Eye (tissue), 1 donor: Measurements from ENCODE around the gene CD247.

Experiments used
- DNase-seq: peaks from one replicate; pipeline ENCODE4 v3.0.0-alpha.2; 2015

Gene CD247

GRCh38 chr1:167511374-167511986 is 6.8 kb downstream of the CD247 start:
- no peak for DNase-seq

DNA sequence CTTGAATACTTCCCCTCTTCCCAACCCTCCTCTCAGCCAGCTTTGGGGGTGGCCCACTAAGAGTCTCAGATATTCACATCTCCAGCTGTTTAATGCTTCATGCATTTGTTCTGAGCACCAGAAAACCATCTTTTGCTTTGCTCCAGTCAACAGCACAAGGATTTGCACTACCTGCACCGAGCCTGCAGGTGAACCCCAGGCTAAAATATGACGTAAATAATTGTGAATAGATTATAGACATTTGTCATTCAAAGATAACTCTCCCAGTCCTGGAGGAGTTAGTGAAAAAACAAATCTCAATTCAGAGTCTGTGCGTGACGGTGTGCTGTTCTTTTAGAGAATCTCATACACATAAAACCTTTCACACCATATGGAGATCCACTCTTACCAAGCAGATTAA is 7.4 kb downstream of the CD247 start:
- DNase-seq = no peak

DNA sequence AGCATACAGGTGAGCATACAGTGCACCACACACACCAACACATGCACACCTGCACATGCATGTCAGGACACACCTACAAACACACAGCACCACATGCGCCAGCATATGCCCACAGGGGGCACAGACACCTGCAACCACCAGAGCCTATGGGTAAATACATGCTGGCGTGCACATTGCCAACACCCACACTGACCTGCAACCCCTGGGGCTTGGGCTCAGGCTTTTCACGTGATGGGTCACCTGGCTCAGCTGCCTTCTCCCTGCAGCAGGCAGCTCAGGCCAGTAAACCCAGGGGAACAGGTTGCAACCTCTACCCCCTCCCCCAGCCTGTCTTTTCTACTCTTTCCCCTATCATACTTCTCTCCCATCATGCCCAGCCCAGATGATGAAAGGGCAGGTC is 8.1 kb downstream of the CD247 start:
- DNase-seq = no peak

DNA sequence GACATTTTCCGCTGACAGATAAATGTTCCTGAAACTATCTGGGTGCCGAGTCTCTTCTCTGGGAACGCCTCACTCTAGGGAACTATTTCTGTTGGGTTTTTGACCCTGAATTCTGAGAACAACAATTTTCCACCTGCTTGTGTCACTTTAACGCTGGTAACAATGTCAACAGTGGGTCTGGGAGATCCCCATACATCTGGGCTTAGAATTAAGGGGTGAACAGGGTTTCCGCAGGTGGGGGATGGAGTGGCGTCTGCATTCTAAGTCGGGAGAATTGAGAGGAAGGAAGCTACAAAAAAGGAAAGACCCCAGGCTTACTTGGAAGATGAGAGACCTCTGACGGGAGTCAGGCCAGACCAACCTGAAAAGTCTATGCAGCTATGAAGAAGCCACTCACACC is 8.7 kb downstream of the CD247 start:
- DNase-seq = no peak

DNA sequence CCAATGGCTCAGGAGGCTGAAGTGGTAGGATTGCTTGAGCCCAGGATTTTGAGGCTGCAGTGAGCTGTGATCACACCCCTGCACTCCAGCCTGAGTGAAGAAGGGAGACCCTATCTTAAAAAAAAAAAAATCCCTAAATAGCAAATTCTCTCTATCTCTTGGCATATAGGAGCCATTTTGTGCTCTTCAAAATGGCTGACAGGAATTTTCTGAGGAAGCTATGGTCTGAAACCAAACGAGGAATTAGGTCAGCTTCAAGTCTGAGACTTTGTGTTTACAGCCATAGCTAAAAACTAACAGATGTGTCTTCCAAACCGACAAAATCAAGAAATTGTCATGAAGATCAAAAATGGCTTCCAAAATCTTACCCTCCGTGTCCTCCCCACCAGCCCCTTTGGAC is 10.6 kb downstream of the CD247 start:
- DNase-seq = no peak

DNA sequence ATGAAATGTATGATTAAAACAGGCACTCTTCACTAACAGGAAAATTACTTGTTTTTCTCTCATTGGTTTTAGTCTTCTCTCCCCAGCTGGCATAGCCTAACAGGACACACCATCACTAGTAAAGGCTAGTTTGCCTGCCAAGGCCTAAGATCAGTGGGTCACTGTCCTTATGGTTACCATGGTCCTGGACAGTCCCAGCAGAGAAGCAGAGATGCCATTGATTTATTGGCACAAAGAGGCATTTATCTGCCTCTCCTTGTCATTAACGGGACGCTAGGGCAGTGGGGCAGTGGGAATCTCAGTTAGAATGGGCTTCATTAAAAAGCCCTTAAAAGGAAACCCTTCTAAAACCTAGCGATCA is 13.9 kb downstream of the CD247 start:
- no peak for DNase-seq

DNA sequence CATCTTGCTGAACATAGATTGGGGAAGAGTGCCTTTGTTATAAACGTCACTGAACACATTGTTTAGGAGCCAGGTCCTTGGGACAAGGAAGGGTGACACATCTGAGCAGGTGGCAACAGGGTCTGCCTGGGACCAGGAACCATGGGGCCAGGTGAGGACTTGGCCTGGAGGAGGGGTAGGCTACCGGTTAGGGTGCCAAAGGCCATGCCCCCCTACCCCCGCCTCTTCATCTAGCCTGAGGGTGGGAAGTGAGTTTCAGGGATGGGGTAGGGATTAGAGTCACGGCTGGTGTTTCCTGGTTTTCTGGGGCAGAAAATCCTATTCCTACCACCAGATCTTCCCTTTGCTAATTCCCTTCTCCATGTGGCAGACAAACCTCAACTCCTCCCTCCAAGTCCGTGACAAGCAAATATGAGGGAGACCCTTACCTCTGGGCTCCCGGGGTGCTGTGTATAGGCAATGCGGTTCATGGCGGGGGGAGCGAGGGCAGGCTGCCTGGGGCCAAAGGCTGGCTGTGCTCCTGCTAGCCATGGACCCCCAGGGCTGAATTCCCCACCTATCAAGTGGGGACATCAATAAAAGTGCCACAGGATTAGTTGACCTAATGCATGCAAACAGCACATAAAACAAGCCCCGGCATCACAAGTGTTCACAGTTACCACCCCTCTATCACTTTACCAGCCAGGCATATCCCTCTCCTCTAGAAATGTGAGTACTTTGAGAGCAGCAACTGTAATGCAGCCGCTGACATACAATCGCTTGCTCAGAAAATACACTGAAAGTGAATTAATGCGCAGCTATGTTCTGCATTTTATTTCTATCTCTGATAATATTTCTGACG is 14.5 kb downstream of the CD247 start:
- no peak for DNase-seq

DNA sequence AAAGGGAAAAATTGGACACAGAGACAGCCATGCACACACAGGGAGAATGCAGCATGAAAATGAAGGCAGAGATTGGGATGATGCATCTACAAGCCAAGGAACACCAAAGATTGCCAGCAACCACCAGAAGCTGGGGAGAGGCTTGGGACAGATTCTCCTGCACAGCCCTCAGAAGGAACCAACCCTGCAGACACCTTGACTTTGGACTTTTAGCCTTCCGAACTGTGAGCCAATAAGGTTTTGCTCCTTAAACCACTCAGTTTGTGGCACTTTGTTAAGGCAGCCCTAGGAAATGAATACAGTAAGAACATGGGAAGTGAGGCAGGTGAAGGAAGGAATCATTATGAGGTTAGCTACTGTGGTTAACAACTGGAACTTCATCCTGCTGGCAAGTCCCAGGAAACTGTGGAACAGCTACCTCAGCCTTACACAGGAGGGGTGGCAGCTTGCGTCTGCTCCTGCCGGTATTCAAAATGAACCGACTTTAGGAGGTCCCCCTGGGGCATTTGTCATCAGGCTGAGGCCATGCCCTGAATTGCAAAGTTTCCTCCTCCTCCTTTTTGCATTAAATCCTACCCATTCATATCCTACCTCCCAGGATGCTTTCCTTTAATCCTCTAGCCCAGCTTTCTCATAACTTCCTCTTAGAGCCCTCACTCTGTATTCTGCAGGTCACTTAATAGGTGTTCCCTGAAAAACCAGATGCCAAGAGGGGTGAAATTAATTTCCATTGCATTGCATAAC is 15.4 kb downstream of the CD247 start:
- DNase-seq = no peak

GRCh38 chr1:167502192-167502551 is 16.2 kb downstream of the CD247 start:
- DNase-seq = no peak

DNA sequence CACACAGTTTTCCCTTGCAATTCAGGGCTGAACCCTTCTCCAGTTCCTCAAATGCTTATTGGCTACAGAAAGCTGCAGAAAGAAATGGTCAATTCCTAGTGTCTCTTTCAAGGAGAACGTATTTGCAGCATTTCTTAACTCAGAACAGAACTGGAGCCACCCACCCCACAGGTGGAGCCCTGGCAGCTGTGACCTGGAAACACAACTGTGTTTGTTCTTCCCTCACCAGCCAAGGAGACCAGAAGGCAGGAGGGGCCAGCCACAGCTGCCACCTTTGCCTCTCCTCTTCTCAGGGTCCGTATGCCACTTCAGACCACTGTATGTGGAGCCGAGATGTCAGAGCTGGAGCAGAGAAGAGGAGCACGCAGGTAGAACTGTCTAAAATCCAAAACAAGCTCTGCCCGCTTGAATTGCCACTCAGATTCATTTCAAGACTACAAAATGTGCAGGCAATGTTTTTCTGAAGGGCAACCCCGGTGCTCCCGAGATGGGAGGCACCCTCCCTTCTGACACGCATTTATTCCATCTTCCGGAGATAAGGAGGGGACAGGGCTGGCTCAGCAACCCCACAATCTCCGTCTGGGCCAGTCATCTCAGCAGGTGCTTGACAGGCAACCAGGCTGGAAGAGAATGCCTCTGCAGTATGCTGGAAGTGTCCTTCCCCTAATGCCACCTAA is 16.7 kb downstream of the CD247 start:
- no peak for DNase-seq

DNA sequence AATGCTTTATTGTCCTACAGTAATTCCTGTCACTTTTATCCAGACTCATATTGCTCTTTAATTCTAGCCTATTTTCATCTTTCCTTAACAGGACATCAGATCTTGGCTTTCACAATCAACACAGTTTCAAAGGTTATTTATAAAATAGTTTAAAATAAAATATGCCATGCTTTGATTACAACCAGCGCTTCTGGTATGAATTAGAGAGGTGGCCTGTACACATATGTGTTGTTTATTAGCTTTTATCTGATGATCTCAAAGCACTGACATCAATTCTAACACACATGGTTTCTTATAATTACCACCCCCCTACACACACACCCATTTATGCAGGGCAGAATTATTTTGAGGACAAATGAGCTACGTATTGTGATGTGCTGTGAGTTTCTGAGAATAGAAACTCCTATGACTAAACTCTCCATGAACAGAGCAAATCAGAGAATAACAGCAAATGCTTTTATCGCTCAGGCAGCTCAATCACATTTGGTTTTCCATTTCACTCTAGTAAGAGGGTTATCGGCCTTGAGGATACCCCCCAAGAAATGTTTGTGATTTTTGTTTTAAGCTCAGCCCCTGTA is 18.0 kb downstream of the CD247 start:
- no peak for DNase-seq

DNA sequence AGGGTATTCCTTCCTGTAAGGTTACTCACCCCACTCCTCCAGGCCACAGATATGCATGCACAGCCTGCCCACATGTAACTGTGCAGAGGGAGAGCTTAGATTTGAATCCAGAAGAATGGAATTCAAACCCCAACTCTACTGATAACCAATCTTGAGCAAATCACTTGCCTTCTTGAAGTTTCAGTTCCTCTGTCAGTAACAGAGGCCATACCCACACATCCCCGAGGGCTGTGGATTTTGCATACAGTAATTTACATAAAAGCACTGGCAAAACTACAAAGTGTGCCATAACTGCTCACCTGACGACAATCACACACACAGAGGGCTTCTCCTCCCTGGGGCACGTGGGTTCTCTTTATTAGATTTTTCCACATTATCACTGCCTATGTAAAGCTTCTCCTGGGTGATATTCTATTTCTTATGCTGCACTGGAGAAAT is 18.6 kb downstream of the CD247 start:
- DNase-seq = no peak

GRCh38 chr1:167499106-167499505 is 19.2 kb downstream of the CD247 start:
- no peak for DNase-seq

- peak; percentile 49 for DNase-seq
Measured at GRCh38 chr1:167496797-167497619, 21.3 kb downstream of the CD247 start.

DNA sequence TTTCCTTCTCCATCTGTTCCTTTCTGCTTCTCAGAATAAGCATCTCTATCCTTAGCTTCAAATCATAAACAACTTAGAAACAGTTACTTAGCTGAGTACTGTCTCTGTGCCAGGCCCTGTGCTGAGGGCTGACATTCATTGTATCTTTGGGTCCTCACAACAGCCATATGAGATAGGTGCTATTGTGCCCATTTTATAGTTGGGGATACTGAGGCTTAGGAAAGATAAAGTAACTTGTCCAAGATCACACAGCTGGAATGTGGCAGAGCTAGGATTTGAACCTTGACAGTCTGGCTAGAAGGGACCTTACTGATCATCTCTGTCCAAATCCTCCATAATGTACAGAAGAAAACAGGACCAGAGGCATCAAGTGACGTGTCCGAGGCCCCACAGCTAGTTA is 25.0 kb downstream of the CD247 start:
- DNase-seq = no peak

DNA sequence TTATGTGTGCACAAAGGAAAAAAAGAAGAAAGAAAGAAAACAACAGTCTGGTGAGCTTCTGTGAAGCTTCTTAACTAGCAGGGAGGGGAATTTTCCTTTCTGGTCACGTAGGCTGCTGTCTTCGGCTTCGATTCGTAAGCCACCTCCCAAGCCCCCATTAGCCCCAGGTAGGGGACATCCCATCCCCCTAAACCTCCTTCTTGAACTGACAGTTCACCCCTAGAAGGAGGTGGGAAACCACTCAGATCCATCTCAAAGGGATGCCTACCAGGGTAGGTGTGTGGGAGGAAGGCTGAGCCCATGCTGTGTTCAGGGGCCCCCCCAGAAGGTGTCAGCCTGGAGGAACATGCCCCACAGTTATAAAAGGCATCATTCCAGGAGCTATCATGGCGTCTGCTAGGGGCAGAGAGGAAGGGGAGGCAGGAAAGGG is 25.8 kb downstream of the CD247 start:
- DNase-seq = no peak

- DNase-seq = peak; percentile 69
Measured at GRCh38 chr1:167491586-167492461, 26.5 kb downstream of the CD247 start.

DNA sequence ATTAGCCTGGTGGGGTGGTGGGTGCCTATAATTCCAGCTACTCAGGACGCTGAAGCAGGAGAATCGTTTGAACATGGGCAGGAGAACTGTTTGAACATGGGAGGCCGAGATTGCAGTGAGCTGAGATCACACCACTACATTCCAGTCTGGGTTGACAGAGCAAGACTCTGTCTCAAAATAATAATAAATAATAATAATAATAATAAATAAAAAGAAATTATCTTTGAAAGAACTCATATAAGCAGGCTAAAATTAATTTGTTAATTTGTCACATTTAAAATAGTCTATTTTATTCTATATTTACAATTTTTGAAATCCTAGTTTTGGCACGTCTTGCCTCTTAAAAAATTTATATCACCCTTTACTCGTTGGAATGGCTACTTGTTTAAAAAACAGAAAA is 27.6 kb downstream of the CD247 start:
- DNase-seq = no peak

GRCh38 chr1:167489571-167490340 is 28.6 kb downstream of the CD247 start:
- DNase-seq = peak; percentile 88

- peak; percentile 72 for DNase-seq
Measured at GRCh38 chr1:167488786-167489185, 29.5 kb downstream of the CD247 start.
